Left lung (tissue), 10 donors: ENCODE data around the gene RGS3. TPM values are rescaled to one million over a fixed set of nuclear protein-coding genes. Genes with fewer than 3 reads are reported as not detected.

Experiments used
- ATAC-seq: fragments of 200-7000 bp; cut with Tn5 transposase; one replicate; pipeline ENCODE4 v1.9.1; 2020; ENCODE audit warnings: moderate library complexity
- DNase-seq, 4 donors: peaks; one replicate each; pipeline ENCODE4 v3.0.0-alpha.2; 2013 to 2020
- H3K27ac ChIP-seq, 2 donors: fragments of 200-600 bp; sonication (generic) in 1 of 2; one replicate each; pipeline versions ENCODE4 v1.5.0 to v1.8.0; 2020 to 2021
- H3K27me3 ChIP-seq, 2 donors: fragments of 200-600 bp; sonication (generic) in 1 of 2; one replicate each; pipeline versions ENCODE4 v1.5.0 to v1.8.0; 2020 to 2021
- H3K36me3 ChIP-seq, 2 donors: fragments of 200-600 bp; sonication (generic) in 1 of 2; one replicate each; pipeline versions ENCODE4 v1.5.0 to v1.8.0; 2020 to 2021
- H3K4me1 ChIP-seq, 2 donors: fragments of 200-600 bp; one replicate each; pipeline ENCODE4 v1.8.0; 2021
- H3K4me3 ChIP-seq, 2 donors: fragments of 200-600 bp; sonication (generic) in 1 of 2; one replicate each; pipeline versions ENCODE4 v1.5.0 to v1.8.0; 2020 to 2021; ENCODE audit warnings: mild to moderate bottlenecking in 1 of 2
- H3K9me3 ChIP-seq, 2 donors: fragments of 200-600 bp; sonication (generic) in 1 of 2; one replicate each; pipeline versions ENCODE4 v1.5.0 to v1.8.0; 2020 to 2021
- CTCF ChIP-seq, 2 donors: fragments of 200-600 bp; sonication (generic) in 1 of 2; IDR thresholded peaks; one replicate each; pipeline versions ENCODE4 v1.5.0 to v1.8.0; 2021; ENCODE audit warnings: antibody characterized with exemption in 2 of 2
- intact Hi-C, 2 donors: fragments of 100-400 bp; cut with DNase I; formaldehyde crosslinking; loops; one replicate each; pipeline versions ENCODE4 v1.11.2 to v1.14.2; 2022
- polyA plus RNA-seq, 6 donors: library from polyadenylated mRNA; unstranded; fragments of 120-200 nt; gene quantifications; one replicate each; pipeline ENCODE4 v1.2.1, GENCODE V29; 2013; ENCODE audit not compliant: insufficient read length in 6 of 6
- total RNA-seq, 2 donors: library from RNA; stranded (reverse); fragmentation: NEBNext Ultra II Directional; extraction: Animal tissue kit (Norgen Biotek cat#: 25700); gene quantifications; one replicate each; pipeline ENCODE4 v1.2.1, GENCODE V29; 2021
- donor health status: DM: no; HTN: yes; CAD: no.
- donor health status: DM: no; HTN: no; CAD: no.

RGS3 gene
- total and polyA plus RNA-seq, 8 donors: 69.6 to 96.9 (median 77.4) TPM

- H3K4me3 ChIP-seq: no peak overlapping the region
- H3K27me3 ChIP-seq: no peaks in the 10 kb centered on the region
- H3K36me3 ChIP-seq: peaks cover 0 to 7% of the 10 kb centered on the region in 2 donors
- ATAC-seq: no peak
- H3K27ac ChIP-seq: peak overlapping the region; percentile 59 to 77
- H3K4me1 ChIP-seq: peaks cover 32 to 56% of the 10 kb centered on the region in 2 donors
- intact Hi-C loops: no loop called here
- no peaks in the 10 kb centered on the region for H3K9me3 ChIP-seq
- no peak for TF ChIP-seq CTCF (IDR thresholded peaks at IDR 0.05)
- no peak for DNase-seq
Observed at GRCh38 chr9:113522858-113523257, 59.3 kb downstream of the RGS3 start.

- Histone ChIP-seq H3K9me3 (no peaks in the 10 kb centered on the region), H3K27me3 (no peaks in the 10 kb centered on the region), H3K4me3 (no peak overlapping the region), H3K27ac (peak overlapping the region; percentile 59 to 77), H3K4me1 (peaks cover 32 to 56% of the 10 kb centered on the region in 2 donors), H3K36me3 (peaks cover 0 to 9% of the 10 kb centered on the region in 2 donors)
- ATAC-seq: peak; percentile 73
- TF ChIP-seq CTCF (IDR thresholded peaks at IDR 0.05): no peak
- peak in 3 of 4 donors; percentile 33 to 87 (median 82) for DNase-seq
- intact Hi-C loops: no loop called here
Observed at GRCh38 chr9:113523421-113524141, 60.1 kb downstream of the RGS3 start.

- no peak for TF ChIP-seq CTCF (IDR thresholded peaks at IDR 0.05)
- Histone ChIP-seq H3K27me3 (no peaks in the 10 kb centered on the region), H3K36me3 (peaks cover 0 to 18% of the 10 kb centered on the region in 2 donors), H3K9me3 (no peaks in the 10 kb centered on the region), H3K4me3 (no peak overlapping the region), H3K4me1 (peaks cover 32 to 56% of the 10 kb centered on the region in 2 donors), H3K27ac (peak overlapping the region; percentile 59 to 77)
- DNase-seq (no peak), ATAC-seq (peak; percentile 28)
- intact Hi-C loops: no loop called here
Observed at GRCh38 chr9:113524468-113524867, 60.9 kb downstream of the RGS3 start.

GRCh38 chr9:113525205-113525604 is 61.7 kb downstream of the RGS3 start:
- H3K9me3 ChIP-seq: no peaks in the 10 kb centered on the region
- ATAC-seq (no peak), DNase-seq (no peak)
- peaks cover 32 to 51% of the 10 kb centered on the region in 2 donors for H3K4me1 ChIP-seq
- intact Hi-C loops: no loop called here
- H3K27me3 ChIP-seq: no peaks in the 10 kb centered on the region
- TF ChIP-seq CTCF (IDR thresholded peaks at IDR 0.05): no peak
- peaks cover 0 to 20% of the 10 kb centered on the region in 2 donors for H3K36me3 ChIP-seq
- H3K4me3 ChIP-seq: no peak overlapping the region
- H3K27ac ChIP-seq: peak overlapping the region; percentile 18 to 59

GRCh38 chr9:113525831-113526230 is 62.3 kb downstream of the RGS3 start:
- Histone ChIP-seq H3K27me3 (no peaks in the 10 kb centered on the region), H3K4me3 (no peak overlapping the region), H3K4me1 (peaks cover 30 to 47% of the 10 kb centered on the region in 2 donors), H3K36me3 (peaks cover 0 to 20% of the 10 kb centered on the region in 2 donors), H3K27ac (peak overlapping the region in 1 of 2 donors; percentile 18), H3K9me3 (no peaks in the 10 kb centered on the region)
- ATAC-seq (no peak), DNase-seq (peak in 1 of 4 donors; percentile 18)
- no peak for TF ChIP-seq CTCF (IDR thresholded peaks at IDR 0.05)
- intact Hi-C loops: no loop called here
